ENCODE data around the gene R3HDM4.
"Not testable (repeated sequence)": the region's sequence is repeated elsewhere in the genome, so short reads cannot be mapped to it uniquely, and the experiment has no call there.

The R3HDM4 gene

GRCh38 chr19:913080-913748 is at the start of gene R3HDM4:
Gene R3HDM4 (minus strand): TSS chr19:913219. CDS start chr19:913157, 62 bp downstream.
- peak; percentile 60 for DNase-seq (ENCODE audit: low read depth)

GRCh38 chr19:961866-962620 is 49.0 kb upstream of the R3HDM4 start:
- no peak for DNase-seq (ENCODE audit: low read depth)

GRCh38 chr19:960601-960938 is 47.6 kb upstream of the R3HDM4 start:
- DNase-seq (ENCODE audit: low read depth): no peak

GRCh38 chr19:960020-960419 is 47.0 kb upstream of the R3HDM4 start:
- DNase-seq (ENCODE audit: low read depth): no peak

- DNase-seq (ENCODE audit: low read depth): no peak
These were observed 46.2 kb upstream of the R3HDM4 start for GRCh38 chr19:958967-959855.

GRCh38 chr19:957578-957977 is 44.6 kb upstream of the R3HDM4 start:
- DNase-seq (ENCODE audit: low read depth): not testable (repeated sequence)

- DNase-seq (ENCODE audit: low read depth): no peak
These were observed 43.9 kb upstream of the R3HDM4 start for GRCh38 chr19:956766-957440.

- DNase-seq (ENCODE audit: low read depth): no peak
These were observed 43.1 kb upstream of the R3HDM4 start for GRCh38 chr19:955803-956765.

GRCh38 chr19:954672-955494 is 41.9 kb upstream of the R3HDM4 start:
- no peak for DNase-seq (ENCODE audit: low read depth)

GRCh38 chr19:954272-954671 is 41.3 kb upstream of the R3HDM4 start:
- DNase-seq (ENCODE audit: low read depth): no peak

GRCh38 chr19:953445-954271 is 40.6 kb upstream of the R3HDM4 start:
- DNase-seq (ENCODE audit: low read depth): no peak

- no peak for DNase-seq (ENCODE audit: low read depth)
These were observed 39.8 kb upstream of the R3HDM4 start for GRCh38 chr19:952680-953444.

- no peak for DNase-seq (ENCODE audit: low read depth)
These were observed 39.1 kb upstream of the R3HDM4 start for GRCh38 chr19:952049-952679.

GRCh38 chr19:950352-951066 is 37.5 kb upstream of the R3HDM4 start:
- DNase-seq (ENCODE audit: low read depth): no peak

- DNase-seq (ENCODE audit: low read depth): no peak
These were observed 36.0 kb upstream of the R3HDM4 start for GRCh38 chr19:948842-949496.

GRCh38 chr19:947707-948539 is 34.9 kb upstream of the R3HDM4 start:
- DNase-seq (ENCODE audit: low read depth): no peak
